ENCODE measurements around the gene TSPAN16.

TSPAN16 gene

GRCh38 chr19:11251650-11252314 is 44.2 kb upstream of the TSPAN16 start:
- no peak for TF ChIP-seq CTCF (IDR thresholded peaks at IDR 0.05; ENCODE audit: borderline replicate concordance, control extremely low read depth, extremely low read depth, insufficient read depth, missing control alignments)
- no peak for DNase-seq (ENCODE audit: low spot score)
- in situ Hi-C loops (cut with MboI; ENCODE audit: low sequenced_read_pairs, unreplicated experiment): no loop called here

DNA sequence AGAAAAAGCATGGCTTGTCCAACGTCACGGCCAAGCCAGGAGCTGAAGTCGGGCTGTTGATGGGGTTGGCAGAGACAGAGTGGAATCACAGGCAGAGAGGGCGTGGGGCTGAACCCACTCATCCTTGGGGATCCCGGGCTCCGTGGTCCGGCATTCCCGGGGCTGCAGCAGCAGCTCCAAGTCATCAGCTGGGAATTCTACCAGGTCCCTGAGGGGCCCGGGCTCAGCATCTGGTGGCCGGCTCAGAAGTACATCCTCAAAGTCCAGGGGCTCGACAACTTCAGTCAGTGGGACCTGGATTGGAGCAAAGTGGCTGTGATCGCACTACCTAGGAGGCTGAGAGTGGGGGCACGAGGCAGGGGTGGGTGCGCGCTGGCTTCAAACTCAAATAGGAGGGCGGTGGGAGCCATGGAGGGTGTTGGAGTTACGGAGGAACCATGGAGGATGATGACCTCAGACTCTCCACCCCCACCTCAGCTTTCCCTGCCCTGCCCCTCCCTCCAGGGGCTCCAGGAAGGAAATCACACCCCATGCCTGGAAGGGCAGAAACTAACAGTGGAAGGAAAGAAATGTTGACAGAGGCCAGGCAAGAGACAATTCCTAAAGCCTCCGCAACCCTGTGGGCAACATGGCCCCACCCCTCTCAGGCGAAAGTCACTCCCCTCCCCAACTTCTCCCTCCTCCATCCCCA is 43.1 kb upstream of the TSPAN16 start:
- in situ Hi-C loops (cut with MboI; ENCODE audit: low sequenced_read_pairs, unreplicated experiment): no loop called here
- DNase-seq (ENCODE audit: low spot score): no peak
- no peak for TF ChIP-seq CTCF (IDR thresholded peaks at IDR 0.05; ENCODE audit: borderline replicate concordance, control extremely low read depth, extremely low read depth, insufficient read depth, missing control alignments)

GRCh38 chr19:11254666-11255065 is 41.3 kb upstream of the TSPAN16 start:
- no peak for DNase-seq (ENCODE audit: low spot score)
- in situ Hi-C loops (cut with MboI; ENCODE audit: low sequenced_read_pairs, unreplicated experiment): no loop called here
- peak; percentile 12 for TF ChIP-seq CTCF (IDR thresholded peaks at IDR 0.05; ENCODE audit: borderline replicate concordance, control extremely low read depth, extremely low read depth, insufficient read depth, missing control alignments)

DNA sequence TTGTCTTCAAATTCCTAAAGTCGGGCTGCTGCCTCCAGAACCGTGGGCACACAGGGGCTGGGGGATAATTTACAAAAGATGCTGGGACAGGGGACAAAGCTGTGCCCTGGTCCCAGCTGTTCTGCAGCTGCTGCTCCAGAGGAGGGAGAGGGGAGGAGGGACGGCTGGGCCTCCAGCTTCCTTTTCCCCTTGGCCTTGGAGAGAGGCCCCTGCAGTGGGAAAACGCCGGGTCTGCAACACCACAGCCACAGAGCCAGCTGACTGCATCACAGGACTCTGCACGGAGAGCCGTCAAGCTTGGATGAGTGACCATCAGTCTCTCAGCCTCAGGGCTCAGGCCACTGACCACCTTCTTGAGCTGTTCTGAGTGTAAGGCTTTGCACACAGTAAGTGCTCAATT is 39.8 kb upstream of the TSPAN16 start:
- in situ Hi-C loops (cut with MboI; ENCODE audit: low sequenced_read_pairs, unreplicated experiment): no loop called here
- no peak for DNase-seq (ENCODE audit: low spot score)
- no peak for TF ChIP-seq CTCF (IDR thresholded peaks at IDR 0.05; ENCODE audit: borderline replicate concordance, control extremely low read depth, extremely low read depth, insufficient read depth, missing control alignments)

GRCh38 chr19:11257846-11258380 is 38.0 kb upstream of the TSPAN16 start:
- TF ChIP-seq CTCF (IDR thresholded peaks at IDR 0.05; ENCODE audit: borderline replicate concordance, control extremely low read depth, extremely low read depth, insufficient read depth, missing control alignments): no peak
- DNase-seq (ENCODE audit: low spot score): no peak
- in situ Hi-C loops (cut with MboI; ENCODE audit: low sequenced_read_pairs, unreplicated experiment): no loop called here

GRCh38 chr19:11260996-11261395 is 35.0 kb upstream of the TSPAN16 start:
- no peak for DNase-seq (ENCODE audit: low spot score)
- in situ Hi-C loops (cut with MboI; ENCODE audit: low sequenced_read_pairs, unreplicated experiment): no loop called here
- no peak for TF ChIP-seq CTCF (IDR thresholded peaks at IDR 0.05; ENCODE audit: borderline replicate concordance, control extremely low read depth, extremely low read depth, insufficient read depth, missing control alignments)

All from GM13976 (cell line).